Pancreas (tissue), 10 donors: ENCODE measurements around the gene TIMM10. TPM values are rescaled to one million over a fixed set of nuclear protein-coding genes. Genes with fewer than 3 reads are reported as not detected.

Source experiments
- ATAC-seq, 4 donors: fragments of 200-7000 bp; cut with Tn5 transposase; one replicate each; pipeline versions ENCODE4 v1.8.0 to v1.9.1; 2020; ENCODE audit warnings: mild to moderate bottlenecking in 4 of 4, moderate library complexity in 4 of 4
- DNase-seq, 6 donors: peaks; one replicate each; pipeline ENCODE4 v3.0.0-alpha.2; 2020
- FAIRE-seq: peaks from 2 replicates; lab custom pipeline; 2012; peaks lifted over from hg19 to GRCh38; lab: Jason Lieb, UNC
- H3K27ac ChIP-seq, 4 donors: fragments of 200-600 bp; sonication (generic); 1 replicate in 3 of 4; 2 replicates in 1 of 4; pipeline versions ENCODE4 v1.5.0 to v1.8.0; 2020
- H3K27me3 ChIP-seq, 4 donors: fragments of 200-600 bp; one replicate each; pipeline ENCODE4 v1.8.0; 2021
- H3K36me3 ChIP-seq, 3 donors: fragments of 200-600 bp; sonication (generic) in 1 of 3; one replicate each; pipeline versions ENCODE4 v1.5.0 to v1.8.0; 2020 to 2021
- H3K4me1 ChIP-seq, 3 donors: fragments of 200-600 bp; one replicate each; pipeline ENCODE4 v1.8.0; 2021
- H3K4me3 ChIP-seq, 4 donors: fragments of 200-600 bp; sonication (generic) in 2 of 4; one replicate each; pipeline versions ENCODE4 v1.5.0 to v1.8.0; 2020 to 2021
- H3K9me3 ChIP-seq, 4 donors: fragments of 200-600 bp; one replicate each; pipeline ENCODE4 v1.8.0; 2021
- CTCF ChIP-seq, 4 donors: fragments of 200-600 bp; sonication (generic) in 3 of 4; IDR thresholded peaks; one replicate each; pipeline versions ENCODE4 v1.5.0 to v1.8.0; 2021; ENCODE audit warnings: antibody characterized with exemption in 4 of 4
- WGBS, 2 donors: extraction: QIAGEN DNeasy Blood & Tissue Kit; methylation state at CpG; one replicate each; pipeline ENCODE4 v1.1.7; 2013; 5-methylcytosine and 5-hydroxymethylcytosine counted together
- intact Hi-C, 3 donors: fragments of 100-400 bp; cut with DNase I; formaldehyde crosslinking; loops; one replicate each; pipeline versions ENCODE4 v1.11.1 to v1.14.2; 2022
- polyA plus RNA-seq, 2 donors: library from polyadenylated mRNA; stranded (reverse); fragments of 200-250 nt; gene quantifications; one replicate each; pipeline ENCODE4 v1.2.3, GENCODE V29; 2013
- total RNA-seq, 6 donors: library from RNA; stranded (reverse); fragmentation: NEBNext Ultra II Directional in 4 of 6; extraction: Animal tissue kit (Norgen Biotek cat#: 25700) in 4 of 6; gene quantifications; one replicate each; pipeline versions ENCODE4 v1.2.1 to v1.2.4, GENCODE V29; 2021 to 2023
- donor health status: healthy with polysubstance abuse.
- donor health status: DM: no; HTN: no; CAD: no; lungs with moderate emphysema.
- donor health status: DM: no; HTN: no; CAD: no.
- donor health status: control.
- donor health status: control.
- donor health status: Bipolar disorder and iron deficiency.
- donor health status: DM: yes; HTN: yes; CAD: no.
- donor health status: DM: no; HTN: no; CAD: no.
- donor health status: DM: no; HTN: no; CAD: no.
- donor health status: DM: yes; HTN: yes; CAD: no.

TIMM10 gene
- total and polyA plus RNA-seq, 8 donors = 12.2 to 32.6 (median 21.7) TPM

- TF ChIP-seq CTCF (IDR thresholded peaks at IDR 0.05) = no peak
- peaks cover 69 to 88% (median 83%) of the 10 kb centered on the region in 3 donors for H3K4me1 ChIP-seq
- intact Hi-C loops = no loop called here
- H3K27ac ChIP-seq = peak overlapping the region; percentile 69 to 85 (median 76)
- FAIRE-seq = no peak
- H3K4me3 ChIP-seq = peak overlapping the region in 2 of 4 donors; percentile 6 to 26
- WGBS, 2 donors = 12 to 19% methylated on average over 12 of the region's 12 CpGs
- DNase-seq = peak in 1 of 6 donors; percentile 22
- peaks cover 0 to 14% (median 0%) of the 10 kb centered on the region in 3 donors for H3K36me3 ChIP-seq
- ATAC-seq = peak; percentile 3 to 19 (median 14)
- H3K27me3 ChIP-seq = no peaks in the 10 kb centered on the region
- H3K9me3 ChIP-seq = no peaks in the 10 kb centered on the region
These were observed 30.5 kb downstream of the TIMM10 start for GRCh38 chr11:57499983-57500461.

GRCh38 chr11:57499413-57499982 lies 31.1 kb downstream of the TIMM10 start:
- no peaks in the 10 kb centered on the region for H3K9me3 ChIP-seq
- DNase-seq = peak; percentile 97 to 99 (median 98)
- H3K27ac ChIP-seq = peak overlapping the region; percentile 69 to 85 (median 76)
- H3K36me3 ChIP-seq = peaks cover 0 to 12% (median 0%) of the 10 kb centered on the region in 3 donors
- intact Hi-C loops = no loop called here
- peak overlapping the region in 2 of 4 donors; percentile 6 to 26 for H3K4me3 ChIP-seq
- TF ChIP-seq CTCF (IDR thresholded peaks at IDR 0.05) = no peak
- FAIRE-seq = peak; percentile 17
- peaks cover 71 to 87% (median 81%) of the 10 kb centered on the region in 3 donors for H3K4me1 ChIP-seq
- 1% methylated on average over 31 to 34 of the region's 35 CpGs for WGBS, 2 donors
- ATAC-seq = peak; percentile 80 to 92 (median 82)
- no peaks in the 10 kb centered on the region for H3K27me3 ChIP-seq

GRCh38 chr11:57498540-57498939 lies 32.0 kb downstream of the TIMM10 start:
- ATAC-seq = peak in 2 of 4 donors; percentile 1 to 4

GRCh38 chr11:57497303-57498247 lies 33.0 kb downstream of the TIMM10 start:
- Histone ChIP-seq H3K27ac (peak overlapping the region; percentile 69 to 85 (median 76)), H3K9me3 (no peaks in the 10 kb centered on the region), H3K36me3 (peaks cover 0 to 12% (median 0%) of the 10 kb centered on the region in 3 donors), H3K4me3 (no peak overlapping the region), H3K27me3 (no peaks in the 10 kb centered on the region), H3K4me1 (peaks cover 65 to 73% (median 68%) of the 10 kb centered on the region in 3 donors)
- intact Hi-C loops = no loop called here
- no peak for FAIRE-seq
- ATAC-seq = peak in 3 of 4 donors; percentile 9 to 20 (median 13)
- TF ChIP-seq CTCF (IDR thresholded peaks at IDR 0.05) = no peak
- WGBS, 2 donors = 28 to 29% methylated on average over 15 of the region's 15 CpGs
- peak in 4 of 6 donors; percentile 52 to 64 (median 58) for DNase-seq

More at GRCh38 chr11:57498540-57498939, 32.0 kb downstream of the TIMM10 start:
- H3K36me3 ChIP-seq = peaks cover 0 to 12% (median 0%) of the 10 kb centered on the region in 3 donors
- DNase-seq = peak in 3 of 6 donors; percentile 52 to 61 (median 59)
- intact Hi-C loops = no loop called here
- no peak overlapping the region for H3K4me3 ChIP-seq
- WGBS, 2 donors = 19 to 25% methylated on average over 6 of the region's 6 CpGs
- no peaks in the 10 kb centered on the region for H3K9me3 ChIP-seq
- peak overlapping the region; percentile 69 to 85 (median 76) for H3K27ac ChIP-seq
- peaks cover 74 to 81% (median 78%) of the 10 kb centered on the region in 3 donors for H3K4me1 ChIP-seq
- FAIRE-seq = no peak
- no peaks in the 10 kb centered on the region for H3K27me3 ChIP-seq
- no peak for TF ChIP-seq CTCF (IDR thresholded peaks at IDR 0.05)
